Body of pancreas (tissue), 4 donors: ENCODE measurements around the gene BBOF1. TPM values are rescaled to one million over a fixed set of nuclear protein-coding genes. Genes with fewer than 3 reads are reported as not detected.

Experiments used
- ATAC-seq: fragments of 150-250 bp; one replicate; pipeline ENCODE4 v1.9.1; 2016
- DNase-seq, 4 donors: peaks; one replicate each; pipeline ENCODE4 v3.0.0-alpha.2; 2019
- H3K27ac ChIP-seq, 4 donors: fragments of 200-600 bp; sonication (generic); 1 replicate in 3 of 4; 2 replicates in 1 of 4; pipeline versions ENCODE4 v1.5.1 to v1.6.1; 2016 to 2019; ENCODE audit warnings: mild to moderate bottlenecking in 1 of 4, mixed read lengths in 1 of 4, moderate library complexity in 1 of 4
- H3K27me3 ChIP-seq, 2 donors: fragments of 200-600 bp; sonication (generic); one replicate each; pipeline ENCODE4 v1.6.0; 2016; ENCODE audit warnings: mild to moderate bottlenecking in 1 of 2
- H3K36me3 ChIP-seq, 2 donors: fragments of 200-600 bp; sonication (generic); replicated peaks in 1 of 2; 2 replicates each; pipeline ENCODE4 v1.5.1; 2016; ENCODE audit warnings: low read depth in 2 of 2; ENCODE audit not compliant: insufficient read depth in 1 of 2
- H3K4me1 ChIP-seq: fragments of 200-600 bp; sonication (generic); one replicate; pipeline ENCODE4 v1.6.0; 2016
- H3K4me3 ChIP-seq, 2 donors: fragments of 200-600 bp; sonication (generic); 1 replicate in 1 of 2; 2 replicates in 1 of 2; pipeline ENCODE4 v1.5.1; 2016 to 2019
- H3K9me3 ChIP-seq, 3 donors: fragments of 200-600 bp; sonication (generic); 1 replicate in 2 of 3; 2 replicates in 1 of 3; pipeline ENCODE4 v1.5.1; 2016
- POLR2A ChIP-seq, 3 donors: fragments of 450-650 bp; IDR thresholded peaks; one replicate each; pipeline ENCODE4 v1.6.1; 2016; ENCODE audit warnings: antibody characterized with exemption in 3 of 3, mild to moderate bottlenecking in 2 of 3
- WGBS, 2 donors: methylation state at CpG; one replicate each; pipeline ENCODE4 v1.1.5; 2017; 5-methylcytosine and 5-hydroxymethylcytosine counted together
- intact Hi-C: fragments of 100-400 bp; cut with DNase I; formaldehyde crosslinking; loops from one replicate; pipeline ENCODE4 v1.15.1; 2023
- total RNA-seq, 2 donors: library from RNA; depleted of rRNA; stranded (reverse); fragments of >200 nt; gene quantifications; one replicate each; pipeline ENCODE4 v1.1.0, GENCODE V29; 2016
- TF ChIP-seq, protein P1 (sequence below), 7 experiments: fragments of 450-650 bp in 4 of 7; fragments of 200-600 bp in 3 of 7; sonication (generic) in 3 of 7; IDR thresholded peaks; one replicate each; pipeline ENCODE4 v1.5.1; 2016 to 2019; ENCODE audit warnings: antibody characterized with exemption in 7 of 7

Gene BBOF1, protein sequence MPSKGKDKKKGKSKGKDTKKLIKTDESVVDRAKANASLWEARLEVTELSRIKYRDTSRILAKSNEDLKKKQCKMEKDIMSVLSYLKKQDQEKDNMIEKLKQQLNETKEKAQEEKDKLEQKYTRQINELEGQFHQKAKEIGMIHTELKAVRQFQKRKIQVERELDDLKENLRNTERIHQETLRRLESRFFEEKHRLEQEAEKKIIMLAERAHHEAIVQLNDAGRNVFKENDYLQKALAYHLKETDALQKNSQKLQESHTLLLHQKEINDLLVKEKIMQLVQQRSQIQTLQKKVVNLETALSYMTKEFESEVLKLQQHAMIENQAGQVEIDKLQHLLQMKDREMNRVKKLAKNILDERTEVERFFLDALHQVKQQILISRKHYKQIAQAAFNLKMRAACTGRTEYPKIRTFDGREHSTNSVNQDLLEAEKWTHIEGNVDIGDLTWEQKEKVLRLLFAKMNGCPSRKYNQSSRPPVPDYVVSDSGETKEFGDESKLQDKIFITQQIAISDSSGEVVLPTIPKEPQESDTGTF
- total RNA-seq = 1 to 10 TPM; 1.6 to 2.9 TPM

DNA sequence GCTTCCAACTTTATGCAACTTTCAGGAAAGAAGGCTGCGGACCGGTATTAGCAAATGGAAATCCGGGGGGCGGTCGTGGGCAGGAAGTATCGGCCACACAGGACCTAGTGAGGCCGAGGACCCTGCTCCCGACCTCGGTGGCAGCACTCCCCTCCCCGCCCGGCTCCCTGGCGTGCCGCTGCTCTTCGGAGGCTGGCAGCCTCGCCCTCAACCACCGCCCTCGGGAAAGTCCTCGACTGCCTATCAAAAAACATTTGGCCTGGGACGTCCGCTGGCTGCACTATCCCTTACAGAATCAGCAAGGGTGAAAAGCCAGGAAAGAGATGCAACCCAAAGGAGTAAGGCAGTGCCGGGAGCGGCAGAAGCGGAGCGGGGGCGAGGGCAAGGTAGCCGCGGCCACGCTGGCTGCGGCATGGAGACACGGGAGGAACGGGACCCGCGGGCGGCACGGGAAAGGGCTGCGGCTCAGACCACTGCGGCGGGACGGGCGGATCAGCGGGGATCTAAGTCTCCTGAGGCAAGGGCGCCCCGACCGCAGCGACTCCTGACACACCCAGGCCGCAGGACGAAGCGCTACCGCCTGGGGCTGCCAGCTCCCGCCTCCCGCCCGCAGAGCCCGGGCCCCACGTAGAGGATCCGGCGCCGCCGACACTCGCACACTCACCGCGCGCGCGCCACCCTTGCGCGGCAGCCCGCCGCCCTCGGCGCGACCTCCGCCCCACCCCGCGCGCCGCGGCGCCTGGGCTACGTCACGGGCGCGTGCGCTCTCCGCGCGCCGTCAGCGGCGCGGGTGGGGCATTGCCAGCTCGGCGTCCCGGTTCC is at the start of gene BBOF1, which contains the start of gene ENTPD5:
Gene BBOF1 (plus strand): TSS at position 764 of the 822 bp plus-strand sequence. CDS start 130 bp downstream, outside the sequence.
Gene ENTPD5 (minus strand): TSS at position 703 of the 822 bp plus-strand sequence. CDS start 31,186 bp downstream, outside the sequence.
- H3K4me1 ChIP-seq = peaks cover 15% of the 10 kb centered on the region
- H3K27ac ChIP-seq = peak within 1 kb of the TSS; percentile 93 to 98 (median 94)
- H3K9me3 ChIP-seq = no peaks in the 10 kb centered on the region
- DNase-seq = peak; percentile 84 to 91 (median 88)
- H3K4me3 ChIP-seq = peak within 1 kb of the TSS; percentile 64 to 72
- no peaks in the 10 kb centered on the region for H3K36me3 ChIP-seq
- intact Hi-C loops = no loop called here
- 1% methylated on average over 28 to 92 of the region's 93 CpGs for WGBS, 2 donors
- TF ChIP-seq, protein P1, sequence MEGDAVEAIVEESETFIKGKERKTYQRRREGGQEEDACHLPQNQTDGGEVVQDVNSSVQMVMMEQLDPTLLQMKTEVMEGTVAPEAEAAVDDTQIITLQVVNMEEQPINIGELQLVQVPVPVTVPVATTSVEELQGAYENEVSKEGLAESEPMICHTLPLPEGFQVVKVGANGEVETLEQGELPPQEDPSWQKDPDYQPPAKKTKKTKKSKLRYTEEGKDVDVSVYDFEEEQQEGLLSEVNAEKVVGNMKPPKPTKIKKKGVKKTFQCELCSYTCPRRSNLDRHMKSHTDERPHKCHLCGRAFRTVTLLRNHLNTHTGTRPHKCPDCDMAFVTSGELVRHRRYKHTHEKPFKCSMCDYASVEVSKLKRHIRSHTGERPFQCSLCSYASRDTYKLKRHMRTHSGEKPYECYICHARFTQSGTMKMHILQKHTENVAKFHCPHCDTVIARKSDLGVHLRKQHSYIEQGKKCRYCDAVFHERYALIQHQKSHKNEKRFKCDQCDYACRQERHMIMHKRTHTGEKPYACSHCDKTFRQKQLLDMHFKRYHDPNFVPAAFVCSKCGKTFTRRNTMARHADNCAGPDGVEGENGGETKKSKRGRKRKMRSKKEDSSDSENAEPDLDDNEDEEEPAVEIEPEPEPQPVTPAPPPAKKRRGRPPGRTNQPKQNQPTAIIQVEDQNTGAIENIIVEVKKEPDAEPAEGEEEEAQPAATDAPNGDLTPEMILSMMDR (IDR thresholded peaks at IDR 0.05) = peak in 4 of 7 experiments; percentile 10 to 39 (median 24)
- peak; percentile 81 to 89 (median 88) for TF ChIP-seq POLR2A (IDR thresholded peaks at IDR 0.05)
- peak; percentile 95 for ATAC-seq
- H3K27me3 ChIP-seq = no peaks in the 10 kb centered on the region

DNA sequence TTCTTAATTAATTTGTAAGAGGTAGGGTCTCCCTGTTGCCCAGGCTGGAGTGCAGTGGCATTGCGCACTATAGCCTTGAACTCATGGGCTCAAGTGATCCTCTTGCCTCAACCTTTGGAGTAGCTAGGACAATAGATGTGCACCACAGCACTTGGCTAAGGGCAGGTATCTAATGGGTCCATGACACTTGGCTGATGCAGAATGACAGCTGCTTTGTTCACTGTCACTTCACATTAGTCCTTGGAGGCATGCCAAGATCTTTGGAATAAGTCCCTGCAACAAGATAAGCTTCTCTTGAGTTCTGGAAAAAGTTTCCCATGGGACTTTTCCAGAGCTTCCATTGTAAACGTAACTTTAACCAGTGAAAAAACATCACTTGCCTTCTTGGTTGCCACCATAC is 45.7 kb upstream of the BBOF1 start:
- no peaks in the 10 kb centered on the region for H3K9me3 ChIP-seq
- H3K27ac ChIP-seq = no peak overlapping the region
- peaks cover 0 to 1% of the 10 kb centered on the region in 2 donors for H3K36me3 ChIP-seq
- H3K4me3 ChIP-seq = no peak overlapping the region
- WGBS, 2 donors = 65 to 69% methylated on average over 2 of the region's 2 CpGs
- no peaks in the 10 kb centered on the region for H3K4me1 ChIP-seq
- intact Hi-C loops = no loop called here
- TF ChIP-seq, protein P1 (IDR thresholded peaks at IDR 0.05) = no peak
- TF ChIP-seq POLR2A (IDR thresholded peaks at IDR 0.05) = no peak
- no peak for ATAC-seq
- no peaks in the 10 kb centered on the region for H3K27me3 ChIP-seq
- no peak for DNase-seq

DNA sequence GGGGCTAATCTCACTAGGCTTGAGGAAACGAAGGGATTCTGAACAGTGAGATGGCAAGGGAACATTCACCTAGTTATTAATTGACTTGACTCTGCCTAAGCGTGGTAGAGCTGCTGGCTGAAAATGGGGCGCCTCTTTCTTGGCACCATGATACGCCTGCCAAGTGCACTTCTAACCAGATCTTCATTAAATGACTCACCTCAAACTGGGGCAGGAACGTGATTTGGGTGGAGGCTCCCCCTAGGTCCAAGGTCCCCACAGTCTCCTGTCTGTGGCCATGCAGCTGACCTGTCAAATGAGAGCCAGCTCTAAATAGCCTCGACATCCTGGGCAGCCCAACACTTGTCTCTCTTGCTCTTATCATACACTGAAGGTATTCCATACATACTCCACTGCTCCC is 43.0 kb upstream of the BBOF1 start:
- intact Hi-C loops = no loop called here
- Histone ChIP-seq H3K27ac (no peak overlapping the region), H3K4me1 (no peaks in the 10 kb centered on the region), H3K27me3 (no peaks in the 10 kb centered on the region), H3K4me3 (no peak overlapping the region), H3K9me3 (no peaks in the 10 kb centered on the region), H3K36me3 (no peaks in the 10 kb centered on the region)
- TF ChIP-seq, protein P1 (IDR thresholded peaks at IDR 0.05) = no peak
- DNase-seq = no peak
- no peak for ATAC-seq
- WGBS, 2 donors = 67 to 76% methylated on average over 5 to 6 of the region's 6 CpGs

DNA sequence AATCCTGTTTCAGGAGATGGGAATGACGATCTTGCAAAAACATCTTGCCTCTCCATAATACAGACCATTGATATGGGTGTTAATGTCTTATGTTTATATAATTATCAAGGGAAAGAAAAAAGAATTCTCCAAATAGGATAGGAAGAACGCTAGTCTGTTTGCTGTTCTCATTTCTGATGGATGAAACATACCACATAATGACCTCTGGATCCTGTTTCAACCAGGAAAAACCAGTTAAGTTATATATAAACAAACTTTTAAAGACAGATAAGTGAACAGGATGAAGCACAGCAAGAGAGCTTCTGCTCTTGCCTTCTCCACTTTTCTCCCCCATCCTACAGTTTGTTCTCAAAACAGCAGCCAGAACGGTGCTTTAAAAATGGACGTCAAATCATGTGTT is 41.3 kb upstream of the BBOF1 start:
- intact Hi-C loops = no loop called here
- Histone ChIP-seq H3K27me3 (no peaks in the 10 kb centered on the region), H3K4me1 (no peaks in the 10 kb centered on the region), H3K27ac (no peak overlapping the region), H3K36me3 (no peaks in the 10 kb centered on the region), H3K9me3 (no peaks in the 10 kb centered on the region), H3K4me3 (no peak overlapping the region)
- WGBS, 2 donors = 58 to 59% methylated on average over 4 of the region's 4 CpGs
- DNase-seq (no peak), ATAC-seq (no peak)
- TF ChIP-seq, protein P1 (IDR thresholded peaks at IDR 0.05) = no peak
- TF ChIP-seq POLR2A (IDR thresholded peaks at IDR 0.05) = no peak
